HG03025 (cell line): ENCODE data around the gene SLC24A3.

Source experiments
- ATAC-seq: cut with Tn5 transposase; IDR thresholded peaks from one replicate; pipeline ENCODE4 v1.9.1; 2021; ENCODE audit warnings: mild to moderate bottlenecking, moderate library complexity; ENCODE audit not compliant: unreplicated experiment, low FRiP score

The SLC24A3 gene

GRCh38 chr20:19446246-19446645, 233.8 kb downstream of the SLC24A3 start:
- ATAC-seq, result no peak

DNA sequence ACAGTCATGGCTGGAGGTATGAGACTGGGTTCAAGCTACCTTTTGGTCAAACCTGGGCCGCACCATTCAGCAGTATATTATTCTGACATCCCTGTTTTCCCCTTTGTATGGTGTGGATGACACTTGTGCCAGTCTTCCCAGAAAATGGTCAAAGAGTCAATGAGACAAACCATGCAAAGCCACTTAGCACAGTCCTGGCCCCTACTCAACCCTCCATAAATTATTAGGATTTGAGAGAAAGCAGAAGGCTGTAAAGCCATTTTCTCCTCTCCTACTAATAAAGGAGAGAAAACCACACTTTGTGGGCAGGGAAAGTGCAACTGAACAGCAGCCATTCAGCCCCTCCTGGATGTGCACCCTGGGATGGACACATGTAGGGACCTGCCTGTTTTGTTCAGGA, 236.2 kb downstream of the SLC24A3 start:
- no peak for ATAC-seq

DNA sequence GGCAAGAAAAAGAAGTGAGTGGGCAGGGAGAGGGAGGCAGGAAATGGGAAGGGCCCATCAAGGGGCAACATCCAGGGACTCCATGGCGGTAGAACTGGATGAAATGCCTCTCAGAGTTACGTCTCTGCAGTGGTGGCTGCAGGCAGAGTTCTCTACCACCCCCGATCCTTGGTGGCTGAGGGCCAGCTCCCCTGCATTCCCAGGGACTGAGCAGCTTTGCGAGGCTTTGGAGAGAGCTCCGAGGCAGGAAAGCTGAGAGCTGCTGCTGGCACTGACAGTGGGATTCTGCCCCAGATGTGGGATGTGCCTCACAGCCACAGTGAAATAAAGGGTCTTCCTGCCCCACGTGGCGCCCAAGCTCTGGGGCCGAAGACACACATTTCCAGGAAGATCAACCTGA, 236.6 kb downstream of the SLC24A3 start:
- ATAC-seq, result no peak

DNA sequence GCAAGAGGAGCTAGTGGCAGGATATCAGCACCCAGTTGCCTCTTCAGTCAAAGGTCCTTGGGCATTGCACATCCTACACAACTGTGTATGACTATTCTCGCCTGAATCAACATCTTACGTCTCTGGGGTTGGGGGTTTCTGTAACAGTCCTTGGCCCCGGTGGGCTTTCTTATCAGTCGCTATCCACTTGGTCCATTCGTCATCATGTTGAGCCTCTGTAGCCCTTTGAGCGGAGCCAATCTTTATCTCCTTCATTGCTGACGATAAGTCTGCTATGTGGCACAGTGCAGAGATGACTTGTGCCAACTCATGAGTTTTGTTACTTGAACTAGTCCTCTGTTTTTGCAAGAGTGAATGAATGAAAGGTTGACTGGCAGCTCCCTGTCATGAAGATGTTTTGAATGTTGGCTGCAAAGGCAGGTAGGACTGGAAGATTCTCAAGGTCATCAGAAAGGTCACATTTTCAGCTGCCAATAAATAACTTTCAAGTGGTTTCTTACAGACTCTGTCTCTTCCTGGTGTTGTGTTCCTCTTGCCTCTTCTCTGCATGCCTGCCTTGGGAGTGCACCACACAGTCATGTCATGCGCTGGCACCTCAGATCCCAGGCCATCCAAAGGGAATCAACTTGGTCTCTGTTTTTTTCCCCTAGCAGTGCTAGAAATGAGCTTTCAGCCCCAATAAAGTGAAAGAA, 238.9 kb downstream of the SLC24A3 start:
- ATAC-seq, result no peak

DNA sequence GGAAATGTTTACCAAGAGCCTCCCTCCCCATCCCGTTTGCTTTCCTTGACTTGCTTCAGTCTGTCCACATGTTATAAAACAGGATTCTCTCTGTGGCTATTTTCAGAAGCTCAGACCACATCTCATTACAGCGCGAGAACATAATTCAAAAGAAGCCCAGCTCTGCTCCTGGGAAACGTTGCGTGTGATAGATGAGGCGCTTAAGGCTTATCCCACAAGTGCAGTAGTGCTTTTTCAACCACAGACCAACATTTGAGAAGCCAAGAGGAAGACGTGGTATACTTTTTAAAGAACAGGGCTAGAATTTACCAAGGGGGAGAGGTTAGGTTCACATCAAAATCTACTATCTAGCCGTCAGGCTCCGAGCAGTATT, 239.5 kb downstream of the SLC24A3 start:
- no peak for ATAC-seq

DNA sequence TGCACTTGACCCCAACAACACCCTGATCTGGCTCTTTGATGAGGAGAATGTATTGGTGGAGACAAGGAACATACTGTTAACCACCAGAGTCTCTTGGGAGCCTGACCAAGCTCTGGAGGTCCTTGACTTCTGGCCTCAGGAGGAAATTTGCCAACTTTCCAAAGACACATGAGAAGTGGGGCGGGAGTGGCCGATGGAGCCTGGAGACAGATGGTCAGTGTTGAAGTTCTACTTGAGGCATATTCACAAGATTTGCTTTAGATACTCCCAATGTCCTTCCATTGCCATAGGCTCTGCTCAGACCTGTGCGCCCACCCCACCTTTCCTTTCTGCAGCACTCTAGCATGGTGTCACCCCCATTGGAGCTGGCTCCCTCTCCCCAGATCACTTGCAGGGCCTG, 241.0 kb downstream of the SLC24A3 start:
- ATAC-seq, result no peak

- ATAC-seq, result no peak
Observed at GRCh38 chr20:19453862-19454261, 241.4 kb downstream of the SLC24A3 start.

DNA sequence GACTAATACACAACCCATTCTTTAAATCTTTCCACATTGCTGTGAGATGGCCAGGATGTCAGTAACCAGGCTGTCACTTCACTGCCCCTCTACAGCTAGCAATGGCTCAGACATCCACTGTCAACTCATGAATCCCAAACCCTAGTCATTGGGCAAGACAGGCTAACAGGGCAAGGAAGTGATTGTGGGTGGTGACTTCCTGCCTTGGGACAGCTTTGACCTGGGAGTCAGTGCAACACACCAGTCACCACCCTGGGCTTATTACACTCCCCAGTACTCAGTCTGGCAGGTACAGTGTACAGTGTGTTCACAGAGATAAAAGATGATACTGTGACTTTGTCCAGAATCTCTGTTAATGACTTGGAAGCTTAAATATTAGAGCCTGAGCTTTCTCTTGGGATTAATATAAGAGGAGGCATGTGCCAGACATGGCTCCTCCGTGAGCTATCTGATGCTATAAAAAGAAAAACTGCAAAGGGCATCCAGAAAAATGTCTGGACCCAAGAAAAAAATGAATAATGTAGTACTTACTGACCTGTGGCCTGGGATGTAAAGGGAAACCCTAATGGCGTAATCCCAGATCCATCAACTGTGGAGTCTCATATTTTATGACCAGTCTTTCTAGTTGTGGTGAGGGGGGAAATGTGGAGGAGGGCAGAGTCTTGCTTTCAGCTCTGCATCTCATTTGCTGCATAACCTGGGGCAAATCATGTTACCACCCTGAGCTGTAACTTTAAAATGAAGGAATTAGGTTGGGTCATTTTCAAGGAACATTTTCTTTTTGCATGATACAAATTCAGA, 244.4 kb downstream of the SLC24A3 start:
- ATAC-seq, result no peak

- no peak for ATAC-seq
Observed at GRCh38 chr20:19457611-19458010, 245.2 kb downstream of the SLC24A3 start.

GRCh38 chr20:19460386-19460785, 247.9 kb downstream of the SLC24A3 start:
- no peak for ATAC-seq

DNA sequence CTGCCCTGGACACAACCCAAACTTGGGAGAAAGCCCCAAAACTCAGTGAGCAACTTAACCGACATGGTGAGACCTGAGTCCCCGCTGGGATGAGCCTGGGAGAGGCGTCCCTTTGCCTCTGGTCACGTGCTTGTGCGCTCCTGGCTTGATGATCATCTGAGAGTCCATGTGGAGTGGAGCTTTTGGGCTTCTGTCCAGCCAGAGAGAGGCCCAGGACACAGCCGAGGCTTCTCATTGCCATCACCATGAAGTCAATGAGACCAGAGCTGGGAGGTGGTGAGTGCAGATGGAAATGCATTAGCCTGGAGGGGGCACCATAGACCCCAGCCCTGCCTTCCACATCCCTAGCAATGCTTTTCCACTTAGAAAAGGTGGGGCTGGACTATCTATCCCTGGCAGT, 250.0 kb downstream of the SLC24A3 start:
- no peak for ATAC-seq

DNA sequence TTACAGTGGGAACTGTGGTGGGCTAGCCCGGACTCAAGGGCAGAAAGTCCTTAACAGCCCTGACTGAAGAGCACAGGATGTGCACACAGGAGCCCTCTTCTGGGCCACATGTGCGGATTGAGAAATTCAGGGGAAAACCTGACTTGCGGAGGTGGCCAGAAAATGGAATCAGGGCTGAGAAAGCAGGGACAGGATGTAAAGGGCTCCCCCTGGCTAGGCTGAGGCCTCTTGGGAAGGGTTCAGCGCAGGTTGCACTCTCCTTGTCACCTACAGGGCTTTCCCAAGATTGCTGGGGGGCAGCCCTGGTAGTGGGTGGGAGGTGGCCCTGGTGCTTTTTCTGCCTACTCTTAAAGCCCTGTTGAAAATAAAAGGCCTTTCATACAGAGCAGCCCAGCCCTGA, 251.2 kb downstream of the SLC24A3 start:
- no peak for ATAC-seq

- no peak for ATAC-seq
Observed at GRCh38 chr20:19465536-19465935, 253.1 kb downstream of the SLC24A3 start.

DNA sequence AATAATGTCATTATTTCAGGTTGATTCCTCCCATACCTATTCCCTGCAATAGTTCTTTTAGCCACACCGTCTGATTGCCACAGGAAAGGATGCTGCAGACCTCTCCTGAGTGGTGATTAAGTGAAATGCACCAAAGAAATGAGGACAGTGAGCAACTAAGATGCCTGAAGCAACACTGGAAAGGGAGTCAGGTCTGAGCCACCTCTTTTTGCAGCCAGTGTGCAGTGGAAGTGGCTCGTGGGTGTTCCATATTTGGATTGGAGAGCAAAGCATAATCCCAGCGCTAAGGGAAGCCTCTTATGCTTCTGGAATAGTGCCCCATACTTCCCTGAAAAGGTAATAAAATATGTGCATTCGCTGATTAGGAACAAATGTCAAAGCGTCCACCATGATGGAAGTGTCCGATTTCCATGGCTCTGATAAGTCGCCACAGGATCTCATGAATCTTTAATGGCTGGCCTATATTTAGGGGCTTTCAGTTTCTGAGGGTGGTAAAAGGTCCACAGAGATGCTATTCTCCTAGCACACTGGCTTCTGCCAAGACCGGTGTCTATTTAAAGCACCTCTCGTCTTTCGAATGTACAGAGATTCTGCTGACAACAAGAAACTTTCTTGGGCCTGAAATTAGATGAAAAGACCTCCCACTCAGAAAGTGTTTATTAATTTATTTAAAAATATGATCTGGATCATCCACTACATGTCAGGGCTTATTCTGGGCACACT, 253.9 kb downstream of the SLC24A3 start:
- ATAC-seq, result no peak

DNA sequence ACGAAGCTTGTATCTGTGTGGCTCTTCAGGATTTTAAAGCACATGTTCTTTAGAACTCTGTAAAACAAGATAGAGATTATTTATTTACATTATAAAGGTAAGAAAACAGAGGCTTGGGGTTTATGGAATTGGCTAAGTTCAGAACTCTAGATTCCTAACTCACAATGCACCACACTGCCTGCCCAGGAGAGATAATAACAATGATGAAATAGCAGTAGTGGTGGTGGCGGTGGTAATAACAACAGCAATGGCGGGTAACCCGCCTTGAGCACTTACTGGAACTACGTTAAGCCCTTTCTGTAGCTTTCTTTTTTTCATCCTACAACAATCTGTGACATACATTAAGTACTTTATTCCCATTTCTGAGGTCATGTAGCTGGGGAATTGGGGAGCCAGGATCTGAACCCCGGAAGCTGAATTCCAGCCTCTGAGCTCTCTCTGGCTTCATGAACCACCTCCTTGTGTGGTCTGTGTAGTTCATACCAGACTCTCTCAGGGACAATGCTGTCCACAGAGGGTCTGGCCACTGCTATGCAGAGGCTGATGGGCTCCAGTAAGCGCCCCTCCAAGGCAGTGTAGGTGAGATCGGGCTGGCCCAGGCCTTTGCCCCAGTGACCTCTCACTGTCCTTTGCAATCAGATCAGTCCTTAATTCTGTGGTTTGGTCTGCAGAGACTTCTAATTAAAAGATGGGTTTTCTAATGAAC, 260.9 kb downstream of the SLC24A3 start:
- no peak for ATAC-seq

GRCh38 chr20:19473922-19474286, 261.5 kb downstream of the SLC24A3 start:
- ATAC-seq, result no peak

DNA sequence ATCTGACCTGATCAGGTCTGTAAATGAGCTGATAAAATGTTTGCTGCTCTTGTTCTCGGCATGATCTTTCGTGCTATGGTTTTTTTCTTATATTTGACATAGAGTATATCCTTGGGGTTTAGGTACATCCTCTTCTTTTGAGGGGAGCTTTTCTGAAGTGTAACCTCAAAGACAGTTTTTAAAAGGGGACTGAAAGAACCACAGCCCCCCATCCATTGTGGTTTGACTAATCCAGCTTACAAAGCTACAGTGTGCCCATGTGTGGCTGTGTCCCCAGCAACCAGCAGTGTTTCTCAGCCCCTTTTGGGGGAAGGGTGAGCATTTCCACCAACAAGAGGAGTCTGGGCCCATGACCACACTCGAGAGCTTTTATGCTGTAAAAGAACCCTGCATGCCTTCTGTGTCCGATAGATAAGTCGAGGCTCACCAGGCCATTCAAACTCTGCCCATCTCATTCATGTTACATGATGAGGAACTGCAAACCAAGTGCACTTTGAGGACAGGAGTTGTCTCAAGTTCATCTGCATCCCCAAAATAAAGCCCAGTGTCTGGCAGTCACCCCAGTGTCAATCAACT, 266.0 kb downstream of the SLC24A3 start:
- ATAC-seq, result no peak

- no peak for ATAC-seq
Observed at GRCh38 chr20:19482726-19483125, 270.3 kb downstream of the SLC24A3 start.

DNA sequence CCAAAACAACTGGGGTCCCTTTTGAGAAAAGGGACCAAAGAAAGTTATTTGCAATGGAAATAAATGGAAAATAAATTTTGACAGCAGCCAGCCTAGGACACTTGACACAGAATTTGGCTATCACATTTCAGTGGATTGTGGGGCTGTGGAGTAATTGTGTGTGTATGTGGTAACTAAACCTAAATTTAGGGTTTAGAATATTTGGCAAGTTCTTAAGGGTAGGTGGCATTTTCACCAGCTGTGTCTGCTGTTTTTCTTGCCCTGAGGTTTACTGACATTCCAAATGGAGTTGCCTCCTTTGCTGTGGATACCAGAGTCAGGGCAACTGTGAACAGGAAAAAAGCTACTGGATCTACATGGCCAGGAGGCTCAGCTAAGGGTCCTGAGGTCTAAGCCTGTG, 270.9 kb downstream of the SLC24A3 start:
- no peak for ATAC-seq

- no peak for ATAC-seq
Observed at GRCh38 chr20:19486446-19486845, 274.0 kb downstream of the SLC24A3 start.

DNA sequence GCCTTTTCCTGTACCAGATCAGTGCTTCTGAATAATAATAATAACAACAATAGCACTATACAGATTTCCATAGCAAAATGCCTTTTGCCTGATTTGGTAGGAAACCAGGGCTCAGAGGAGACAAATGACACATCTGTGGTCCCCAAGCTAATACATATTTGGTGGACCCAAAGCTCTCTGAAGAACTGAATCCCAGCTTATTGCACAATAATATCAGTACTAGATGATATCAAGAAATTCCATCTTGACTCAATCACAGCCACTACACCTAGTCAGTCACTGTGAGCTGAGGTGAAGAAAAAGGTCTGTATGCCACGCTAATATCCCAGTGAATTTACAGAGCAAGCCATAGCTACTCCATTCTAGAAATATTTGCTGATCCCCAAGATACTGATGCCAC, 275.0 kb downstream of the SLC24A3 start:
- ATAC-seq, result no peak
